B cell (primary cell): ENCODE data around the gene NOL9. TPM values are rescaled to one million over a fixed set of nuclear protein-coding genes. Genes with fewer than 3 reads are reported as not detected.

Source experiments
- ATAC-seq: fragments of 200-7000 bp; cut with Tn5 transposase; one replicate; pipeline ENCODE4 v1.10.0; 2021; ENCODE audit warnings: low read depth, mild to moderate bottlenecking, moderate number of reproducible peaks, moderate library complexity
- CTCF ChIA-PET: fragments of 350-600 bp; sonication (Branson Sonifier 250); formaldehyde crosslinking; loops from one replicate; lab custom pipeline; 2021; ENCODE audit warnings: antibody characterized with exemption, inconsistent platforms; lab: Charles Lee
- POLR2A ChIA-PET: fragments of 350-600 bp; sonication (Branson Sonifier 250); formaldehyde crosslinking; loops from one replicate; lab custom pipeline; 2021; ENCODE audit warnings: antibody characterized with exemption; lab: Charles Lee
- DNase-seq: peaks from one replicate; pipeline ENCODE4 v3.0.0; 2013
- H2AFZ ChIP-seq: 2 replicates; pipeline ENCODE4 v1.6.1; 2012; ENCODE audit warnings: mild to moderate bottlenecking, low read depth, low read length; ENCODE audit not compliant: insufficient read depth, poor library complexity, severe bottlenecking
- H3K27ac ChIP-seq, 2 donors: 1 replicate in 1 of 2; 2 replicates in 1 of 2; pipeline ENCODE4 v1.5.1; 2012 to 2013; ENCODE audit warnings: low read length in 2 of 2, mild to moderate bottlenecking in 2 of 2, moderate library complexity in 1 of 2
- H3K27me3 ChIP-seq, 4 experiments: fragments of 200-600 bp in 1 of 4; sonication (generic) in 1 of 4; replicated peaks in 1 of 4; 1 replicate in 2 of 4; 2 replicates in 2 of 4; pipeline versions ENCODE4 v1.6.1 to v1.7.0; 2013 to 2016; ENCODE audit warnings: low read length in 3 of 4, mild to moderate bottlenecking in 2 of 4, mixed read lengths in 1 of 4, moderate library complexity in 1 of 4; ENCODE audit not compliant: insufficient read depth in 4 of 4, control insufficient read depth in 3 of 4; ENCODE audit errors: control extremely low read depth in 1 of 4
- H3K36me3 ChIP-seq, 2 experiments: replicated peaks in 1 of 2; 1 replicate in 1 of 2; 2 replicates in 1 of 2; pipeline versions ENCODE4 v1.6.1 to v1.7.1; 2013; ENCODE audit warnings: low read length in 1 of 2; ENCODE audit not compliant: insufficient read depth in 2 of 2, control insufficient read depth in 1 of 2; ENCODE audit errors: control extremely low read depth in 1 of 2, extremely low read depth in 1 of 2
- H3K4me1 ChIP-seq, 2 donors: fragments of 200-600 bp in 1 of 2; sonication (generic) in 1 of 2; 1 replicate in 1 of 2; 2 replicates in 1 of 2; pipeline versions ENCODE4 v1.5.1 to v1.6.1; 2013 to 2017; ENCODE audit warnings: low read length in 2 of 2; ENCODE audit not compliant: control insufficient read depth in 2 of 2, insufficient read depth in 2 of 2
- H3K4me2 ChIP-seq: replicated peaks from 2 replicates; pipeline ENCODE3; 2012; ENCODE audit warnings: mild to moderate bottlenecking, low read depth, low read length; ENCODE audit not compliant: poor library complexity, severe bottlenecking
- H3K4me3 ChIP-seq, 5 experiments: fragments of 200-600 bp in 1 of 5; sonication (generic) in 1 of 5; 1 replicate in 3 of 5; 2 replicates in 2 of 5; pipeline versions ENCODE4 v1.5.1 to v1.7.0; 2011 to 2016; ENCODE audit warnings: low read length in 4 of 5, mild to moderate bottlenecking in 4 of 5, low read depth in 2 of 5, control low read depth in 1 of 5, moderate library complexity in 1 of 5; ENCODE audit not compliant: insufficient read depth in 1 of 5; ENCODE audit errors: control extremely low read depth in 1 of 5, extremely low read depth in 1 of 5
- H3K79me2 ChIP-seq: fragments of 200-600 bp; sonication (generic); one replicate; pipeline ENCODE4 v1.6.0; 2016; ENCODE audit warnings: low read length; ENCODE audit not compliant: control insufficient read depth, insufficient read depth
- H3K9ac ChIP-seq: fragments of 200-600 bp; sonication (generic); 2 replicates; pipeline ENCODE4 v1.6.1; 2017; ENCODE audit warnings: mild to moderate bottlenecking, low read length, moderate library complexity
- H3K9me3 ChIP-seq, 3 donors: one replicate each; pipeline versions ENCODE4 v1.6.1 to v1.7.1; 2013; ENCODE audit warnings: low read length in 2 of 3; ENCODE audit not compliant: control insufficient read depth in 2 of 3, insufficient read depth in 1 of 3; ENCODE audit errors: control extremely low read depth in 1 of 3
- H4K20me1 ChIP-seq: 2 replicates; pipeline ENCODE4 v1.6.0; 2012; ENCODE audit warnings: mild to moderate bottlenecking, low read length; ENCODE audit not compliant: insufficient read depth, control insufficient read depth, poor library complexity, severe bottlenecking
- H3K27ac Mint-ChIP-seq: one replicate; pipeline ENCODE4 v1.8.0; 2021; ENCODE audit warnings: mixed read lengths
- H3K27me3 Mint-ChIP-seq: one replicate; pipeline ENCODE4 v1.8.0; 2021; ENCODE audit warnings: mixed read lengths
- H3K4me1 Mint-ChIP-seq: one replicate; pipeline ENCODE4 v1.8.0; 2021; ENCODE audit warnings: mixed read lengths
- H3K4me3 Mint-ChIP-seq: one replicate; pipeline ENCODE4 v1.8.0; 2021; ENCODE audit warnings: mixed read lengths
- H3K9me3 Mint-ChIP-seq: one replicate; pipeline ENCODE4 v1.8.0; 2022; ENCODE audit warnings: mixed read lengths; ENCODE audit not compliant: insufficient read depth
- EZH2 ChIP-seq: IDR thresholded peaks from 2 replicates; pipeline ENCODE4 v1.6.1; 2012; ENCODE audit warnings: borderline replicate concordance, low read depth, mild to moderate bottlenecking, moderate library complexity, low read length; ENCODE audit not compliant: insufficient read depth, poor library complexity, severe bottlenecking
- WGBS: methylation state at CpG from one replicate; pipeline ENCODE4 v1.1.5; 2013; ENCODE audit warnings: missing lambda C conversion rate; ENCODE audit not compliant: insufficient coverage; 5-methylcytosine and 5-hydroxymethylcytosine counted together
- intact Hi-C: fragments of 100-400 bp; cut with micrococcal nuclease; formaldehyde crosslinking; loops from one replicate; pipeline ENCODE4 v1.10.0; 2022
- polyA plus RNA-seq: library from polyadenylated mRNA; depleted of rRNA; stranded (reverse); fragments of >200 nt; gene quantifications from 2 replicates; pipeline ENCODE4 v1.2.3, GENCODE V29; 2012
- total RNA-seq, 2 donors: library from RNA; stranded (reverse); fragments of 120-200 nt in 1 of 2; gene quantifications; 1 replicate in 1 of 2; 2 replicates in 1 of 2; pipeline versions ENCODE4 v1.2.3 to v1.2.4, GENCODE V29; 2013 to 2022
- TF ChIP-seq, protein P1 (sequence below): fragments of 200-600 bp; IDR thresholded peaks from one replicate; pipeline ENCODE4 v1.8.0; 2022; ENCODE audit warnings: antibody characterized with exemption, mild to moderate bottlenecking

The NOL9 gene
- total and polyA plus RNA-seq, 2 donors (not counting 1 experiment from before 2014, with no cell fraction given) = 23.8 to 49.5 TPM

DNA sequence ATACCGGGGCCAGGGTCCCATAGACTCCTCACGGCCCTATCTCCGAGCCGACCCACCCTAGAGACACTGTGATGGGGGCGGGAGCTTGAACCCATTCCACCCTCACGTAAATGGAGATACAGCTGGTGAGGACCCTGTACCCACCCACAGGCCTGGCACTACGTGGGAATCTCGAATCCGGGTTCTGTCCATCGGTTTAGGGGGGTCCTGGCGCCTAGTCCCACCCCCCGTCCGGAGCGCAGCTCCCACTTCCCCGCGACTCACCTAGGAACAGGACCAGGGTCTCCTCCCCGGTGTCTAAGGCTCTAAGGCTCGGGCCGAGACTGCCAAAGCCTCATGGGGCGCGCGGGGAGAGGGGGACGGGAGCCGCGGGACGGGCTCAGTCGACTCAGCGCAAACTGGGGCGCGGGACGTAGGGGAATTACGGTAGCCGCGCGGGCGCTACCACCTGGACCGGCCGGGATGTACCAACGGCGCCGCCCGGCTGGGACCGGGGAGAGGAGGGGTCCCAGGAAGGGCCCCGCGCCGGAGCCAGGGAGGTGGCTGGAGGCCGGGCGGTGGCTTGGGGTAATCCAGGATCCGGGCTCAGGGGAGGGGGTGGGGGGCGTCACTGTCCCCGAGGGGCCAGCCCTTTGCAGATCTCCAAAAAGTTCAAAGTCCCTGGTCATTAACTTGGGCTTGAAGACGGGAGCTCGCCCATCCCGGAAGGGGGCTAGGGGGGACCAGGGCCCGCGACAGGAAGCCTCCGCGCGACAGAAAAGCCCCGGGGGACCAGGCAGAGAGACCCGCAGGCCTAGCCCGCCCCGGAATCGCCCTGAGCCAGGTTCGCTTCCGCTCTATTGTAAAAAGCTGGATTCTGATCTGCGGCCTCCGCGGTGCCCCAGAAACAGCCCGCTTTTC, 63.9 kb downstream of the NOL9 start:
- Mint-ChIP-seq H3K9me3 (no peaks in the 10 kb centered on the region), H3K4me1 (peaks cover 20% of the 10 kb centered on the region), H3K27me3 (peaks cover 11% of the 10 kb centered on the region), H3K27ac (peak overlapping the region; percentile 37), H3K4me3 (peak overlapping the region; percentile 70)
- Histone ChIP-seq H4K20me1 (no peaks in the 10 kb centered on the region), H3K36me3 (no peaks in the 10 kb centered on the region), H3K4me3 (peak overlapping the region; percentile 11 to 83 (median 64)), H3K27ac (peak overlapping the region in 1 of 2 donors; percentile 42), H3K4me1 (peaks cover 21 to 32% of the 10 kb centered on the region in 2 donors), H3K27me3 (peaks cover 0 to 18% (median 6%) of the 10 kb centered on the region in 4 experiments), H3K9me3 (peaks cover 0 to 4% (median 0%) of the 10 kb centered on the region in 3 donors), H3K4me2 (peak overlapping the region; percentile 97), H3K79me2 (no peaks in the 10 kb centered on the region), H2AFZ (peak overlapping the region; percentile 91), H3K9ac (peak overlapping the region; percentile 77)
- TF ChIP-seq, protein P1, sequence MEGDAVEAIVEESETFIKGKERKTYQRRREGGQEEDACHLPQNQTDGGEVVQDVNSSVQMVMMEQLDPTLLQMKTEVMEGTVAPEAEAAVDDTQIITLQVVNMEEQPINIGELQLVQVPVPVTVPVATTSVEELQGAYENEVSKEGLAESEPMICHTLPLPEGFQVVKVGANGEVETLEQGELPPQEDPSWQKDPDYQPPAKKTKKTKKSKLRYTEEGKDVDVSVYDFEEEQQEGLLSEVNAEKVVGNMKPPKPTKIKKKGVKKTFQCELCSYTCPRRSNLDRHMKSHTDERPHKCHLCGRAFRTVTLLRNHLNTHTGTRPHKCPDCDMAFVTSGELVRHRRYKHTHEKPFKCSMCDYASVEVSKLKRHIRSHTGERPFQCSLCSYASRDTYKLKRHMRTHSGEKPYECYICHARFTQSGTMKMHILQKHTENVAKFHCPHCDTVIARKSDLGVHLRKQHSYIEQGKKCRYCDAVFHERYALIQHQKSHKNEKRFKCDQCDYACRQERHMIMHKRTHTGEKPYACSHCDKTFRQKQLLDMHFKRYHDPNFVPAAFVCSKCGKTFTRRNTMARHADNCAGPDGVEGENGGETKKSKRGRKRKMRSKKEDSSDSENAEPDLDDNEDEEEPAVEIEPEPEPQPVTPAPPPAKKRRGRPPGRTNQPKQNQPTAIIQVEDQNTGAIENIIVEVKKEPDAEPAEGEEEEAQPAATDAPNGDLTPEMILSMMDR = peak; percentile 66
- TF ChIP-seq EZH2 = no peak
- CTCF ChIA-PET = interaction anchor here (0.9 to 8.5 kb wide), 9 partner anchors 9 to 244 kb away, joined by 3 to 86 read pairs (median 4); partner anchors contain the start of gene NOL9
- POLR2A ChIA-PET = no interaction called here
- WGBS = under 1% methylated on average over 70 of the region's 70 CpGs
- peak; percentile 67 for DNase-seq
- peak; percentile 35 for ATAC-seq
- intact Hi-C loops = loop anchor here (1.0 kb wide), 1 partner anchor 156 kb away; no protein-coding TSS in a partner anchor
